Liver (tissue), 9 donors: ENCODE results near the gene SCRN1. TPM values are rescaled to one million over a fixed set of nuclear protein-coding genes. Genes with fewer than 3 reads are reported as not detected.

ENCODE experiments used
- DNase-seq: peaks from one replicate; pipeline ENCODE4 v3.0.0-alpha.2; 2017; ENCODE audit warnings: low spot score
- H3K27ac ChIP-seq, 2 donors: one replicate each; pipeline ENCODE4 v1.7.0; 2013; ENCODE audit warnings: inconsistent platforms in 2 of 2, low read length in 2 of 2, control low read depth in 1 of 2, low read depth in 1 of 2, mild to moderate bottlenecking in 1 of 2
- H3K27me3 ChIP-seq, 4 donors: one replicate each; pipeline versions ENCODE4 v1.6.1 to v1.7.0; 2013; ENCODE audit warnings: low read length in 3 of 4, inconsistent platforms in 1 of 4, mild to moderate bottlenecking in 1 of 4, moderate library complexity in 1 of 4; ENCODE audit not compliant: control insufficient read depth in 4 of 4, insufficient read depth in 4 of 4
- H3K36me3 ChIP-seq, 4 donors: one replicate each; pipeline versions ENCODE4 v1.6.1 to v1.7.0; 2013; ENCODE audit warnings: low read length in 3 of 4, mild to moderate bottlenecking in 3 of 4, low read depth in 1 of 4, moderate library complexity in 1 of 4; ENCODE audit not compliant: control insufficient read depth in 4 of 4, insufficient read depth in 3 of 4
- H3K4me1 ChIP-seq, 4 donors: one replicate each; pipeline versions ENCODE4 v1.6.1 to v1.7.0; 2013; ENCODE audit warnings: low read length in 3 of 4, mild to moderate bottlenecking in 3 of 4, moderate library complexity in 1 of 4; ENCODE audit not compliant: control insufficient read depth in 4 of 4, insufficient read depth in 4 of 4
- H3K4me3 ChIP-seq, 3 donors: one replicate each; pipeline versions ENCODE4 v1.6.1 to v1.7.0; 2013; ENCODE audit warnings: low read length in 3 of 3, control low read depth in 1 of 3, low read depth in 1 of 3, mild to moderate bottlenecking in 1 of 3
- H3K9ac ChIP-seq, 2 donors: one replicate each; pipeline ENCODE4 v1.7.0; 2013; ENCODE audit warnings: low read length in 2 of 2, mild to moderate bottlenecking in 2 of 2, moderate library complexity in 2 of 2, control low read depth in 1 of 2, low read depth in 1 of 2
- H3K9me3 ChIP-seq, 4 donors: one replicate each; pipeline versions ENCODE4 v1.6.1 to v1.7.0; 2013; ENCODE audit warnings: low read length in 3 of 4; ENCODE audit not compliant: control insufficient read depth in 4 of 4
- ATF3 ChIP-seq: IDR thresholded peaks from 2 replicates; pipeline ENCODE4 v1.6.1; 2016; ENCODE audit warnings: antibody characterized with exemption
- CTCF ChIP-seq: fragments of 150-350 bp; IDR thresholded peaks from 2 replicates; pipeline ENCODE4 v1.5.1; 2017; ENCODE audit warnings: improper control_type of control experiment, low read depth, low read length; ENCODE audit not compliant: missing input control
- EGR1 ChIP-seq, 2 donors: IDR thresholded peaks; 2 replicates each; pipeline ENCODE4 v1.6.1; 2016 to 2018; ENCODE audit warnings: antibody characterized with exemption in 2 of 2, low read depth in 2 of 2
- FOXA1 ChIP-seq: IDR thresholded peaks from 2 replicates; pipeline ENCODE4 v1.6.1; 2016; ENCODE audit warnings: antibody characterized with exemption
- FOXA2 ChIP-seq: IDR thresholded peaks from 2 replicates; pipeline ENCODE4 v1.6.1; 2016; ENCODE audit warnings: antibody characterized with exemption
- GABPA ChIP-seq, 2 donors: IDR thresholded peaks in 1 of 2; conservative IDR thresholded peaks in 1 of 2; 2 replicates each; pipeline ENCODE4 v1.6.1; 2016; ENCODE audit warnings: antibody characterized with exemption in 2 of 2, mild to moderate bottlenecking in 1 of 2, moderate library complexity in 1 of 2
- HNF4A ChIP-seq, 2 donors: conservative IDR thresholded peaks; 2 replicates each; pipeline ENCODE4 v1.6.1; 2016; ENCODE audit warnings: antibody characterized with exemption in 2 of 2, mild to moderate bottlenecking in 2 of 2
- HNF4G ChIP-seq: IDR thresholded peaks from 2 replicates; pipeline ENCODE4 v1.6.1; 2016; ENCODE audit warnings: antibody characterized with exemption
- JUND ChIP-seq, 2 donors: IDR thresholded peaks; 2 replicates each; pipeline ENCODE4 v1.6.1; 2016; ENCODE audit warnings: antibody characterized with exemption in 2 of 2
- MAX ChIP-seq: IDR thresholded peaks from 2 replicates; pipeline ENCODE4 v1.6.1; 2016; ENCODE audit warnings: antibody characterized with exemption
- NR2F2 ChIP-seq: IDR thresholded peaks from 2 replicates; pipeline ENCODE4 v1.6.1; 2016; ENCODE audit warnings: antibody characterized with exemption
- REST ChIP-seq: IDR thresholded peaks from 2 replicates; pipeline ENCODE4 v1.6.1; 2016; ENCODE audit warnings: antibody characterized with exemption, mild to moderate bottlenecking
- RXRA ChIP-seq, 2 donors: IDR thresholded peaks; 2 replicates each; pipeline ENCODE4 v1.6.1; 2017 to 2018; ENCODE audit warnings: antibody characterized with exemption in 2 of 2, mild to moderate bottlenecking in 1 of 2
- SP1 ChIP-seq: IDR thresholded peaks from 2 replicates; pipeline ENCODE4 v1.6.1; 2018; ENCODE audit warnings: antibody characterized with exemption, mild to moderate bottlenecking
- TAF1 ChIP-seq: conservative IDR thresholded peaks from 2 replicates; pipeline ENCODE4 v1.6.1; 2016; ENCODE audit warnings: antibody characterized with exemption, mild to moderate bottlenecking
- YY1 ChIP-seq: IDR thresholded peaks from 2 replicates; pipeline ENCODE4 v1.6.1; 2016; ENCODE audit warnings: antibody characterized with exemption, mild to moderate bottlenecking
- WGBS: extraction: QIAGEN DNeasy Blood & Tissue Kit; methylation state at CpG from one replicate; pipeline ENCODE4 v1.1.7; 2013; 5-methylcytosine and 5-hydroxymethylcytosine counted together
- polyA plus RNA-seq, 2 donors: library from polyadenylated mRNA; stranded (reverse) in 1 of 2; unstranded in 1 of 2; fragments of 200-250 nt in 1 of 2; fragments of >200 nt in 1 of 2; fragmentation: Nextera tagmentation in 1 of 2; extraction: Ambion mirVana in 1 of 2; gene quantifications; one replicate each; pipeline versions ENCODE4 v1.2.1 to v1.2.3, GENCODE V29; 2013 to 2015
- total RNA-seq, 2 donors: library from RNA; depleted of rRNA; stranded (reverse); fragments of >200 nt; gene quantifications; one replicate each; pipeline ENCODE4 v1.2.3, GENCODE V29; 2014
- donor health status: healthy.
- donor health status: healthy.
- donor health status: healthy.
- donor health status: healthy.
- donor health status: healthy.

SCRN1 gene
- total and polyA plus RNA-seq, 4 donors = 1.1 to 4.1 (median 2.0) TPM

GRCh38 chr7:29953726-29954347 is 35.8 kb downstream of the SCRN1 start:
- Histone ChIP-seq H3K4me1 (no peaks in the 10 kb centered on the region), H3K27ac (no peak overlapping the region), H3K27me3 (peaks cover 0 to 2% (median 0%) of the 10 kb centered on the region in 4 donors), H3K9me3 (peaks cover 0 to 2% (median 0%) of the 10 kb centered on the region in 4 donors), H3K4me3 (no peak overlapping the region), H3K36me3 (no peaks in the 10 kb centered on the region), H3K9ac (no peak overlapping the region)
- 78% methylated on average over 4 of the region's 4 CpGs for WGBS
- TF ChIP-seq HNF4A (conservative IDR thresholded peaks at IDR 0.05) (no peak), FOXA1 (no peak), YY1 (no peak), CTCF (no peak), EGR1 (IDR thresholded peaks at IDR 0.05; ENCODE audit: low read depth in 2 of 2) (no peak), GABPA (IDR thresholded peaks at IDR 0.05 in 1 of 2, conservative IDR thresholded peaks at IDR 0.05 in 1 of 2) (no peak), RXRA (IDR thresholded peaks at IDR 0.05) (no peak)
- DNase-seq = no peak

GRCh38 chr7:29951206-29951605 is 38.4 kb downstream of the SCRN1 start:
- H3K27me3 ChIP-seq = no peaks in the 10 kb centered on the region
- no peak overlapping the region for H3K9ac ChIP-seq
- TF ChIP-seq EGR1 (IDR thresholded peaks at IDR 0.05; ENCODE audit: low read depth in 2 of 2) (no peak), ATF3 (no peak), YY1 (no peak)
- no peak for DNase-seq
- H3K4me1 ChIP-seq = no peaks in the 10 kb centered on the region
- no peaks in the 10 kb centered on the region for H3K36me3 ChIP-seq
- WGBS = 96% methylated on average over 8 of the region's 8 CpGs
- no peak overlapping the region for H3K4me3 ChIP-seq
- H3K27ac ChIP-seq = no peak overlapping the region
- H3K9me3 ChIP-seq = peaks cover 0 to 2% (median 0%) of the 10 kb centered on the region in 4 donors

- TF ChIP-seq GABPA (IDR thresholded peaks at IDR 0.05 in 1 of 2, conservative IDR thresholded peaks at IDR 0.05 in 1 of 2) (no peak), SP1 (no peak), YY1 (no peak), FOXA2 (no peak), REST (no peak), HNF4A (conservative IDR thresholded peaks at IDR 0.05) (no peak), HNF4G (no peak), TAF1 (no peak), ATF3 (no peak), FOXA1 (no peak), EGR1 (IDR thresholded peaks at IDR 0.05; ENCODE audit: low read depth in 2 of 2) (no peak), MAX (no peak), JUND (IDR thresholded peaks at IDR 0.05) (no peak), NR2F2 (no peak), CTCF (no peak)
- Histone ChIP-seq H3K4me3 (no peak overlapping the region), H3K4me1 (no peaks in the 10 kb centered on the region), H3K9ac (no peak overlapping the region), H3K27ac (no peak overlapping the region), H3K27me3 (no peaks in the 10 kb centered on the region), H3K36me3 (no peaks in the 10 kb centered on the region), H3K9me3 (peaks cover 0 to 2% (median 0%) of the 10 kb centered on the region in 4 donors)
- DNase-seq = no peak
- 91% methylated on average over 8 of the region's 8 CpGs for WGBS
Observed at GRCh38 chr7:29950480-29950879, 39.1 kb downstream of the SCRN1 start.
